H9 (cell line): ENCODE measurements around the gene RALGPS2. TPM values are rescaled to one million over a fixed set of nuclear protein-coding genes. Genes with fewer than 3 reads are reported as not detected.

Experiments used
- DNase-seq: peaks from one replicate; pipeline ENCODE4 v3.0.0-alpha.2; 2017
- H2AFZ ChIP-seq: one replicate; pipeline ENCODE4 v1.6.1; 2013; ENCODE audit warnings: mild to moderate bottlenecking, low read length, control low read depth, moderate library complexity
- H2AK5ac ChIP-seq: 2 replicates; pipeline ENCODE4 v1.6.1; 2013; ENCODE audit warnings: low read length, control low read depth, mixed read lengths; ENCODE audit not compliant: insufficient read length
- H2BK120ac ChIP-seq: one replicate; pipeline ENCODE4 v1.6.1; 2013; ENCODE audit warnings: low read depth, mild to moderate bottlenecking, low read length, control low read depth, inconsistent platforms; ENCODE audit not compliant: poor library complexity, severe bottlenecking
- H2BK12ac ChIP-seq: 2 replicates; pipeline ENCODE4 v1.6.1; 2013; ENCODE audit warnings: low read length, control low read depth, mixed read lengths, low read depth; ENCODE audit not compliant: insufficient read length
- H2BK15ac ChIP-seq: 2 replicates; pipeline ENCODE4 v1.6.1; 2013; ENCODE audit warnings: low read depth, low read length, control low read depth
- H2BK20ac ChIP-seq: one replicate; pipeline ENCODE4 v1.6.1; 2013; ENCODE audit warnings: low read depth, mild to moderate bottlenecking, low read length, control low read depth, inconsistent platforms; ENCODE audit not compliant: poor library complexity, severe bottlenecking
- H2BK5ac ChIP-seq: 2 replicates; pipeline ENCODE4 v1.6.1; 2013; ENCODE audit warnings: low read length, control low read depth, mixed read lengths; ENCODE audit not compliant: insufficient read length
- H3K14ac ChIP-seq: 2 replicates; pipeline ENCODE4 v1.6.1; 2013; ENCODE audit warnings: low read length, control low read depth; ENCODE audit not compliant: insufficient read depth
- H3K18ac ChIP-seq: 2 replicates; pipeline ENCODE4 v1.6.1; 2013; ENCODE audit warnings: low read depth, mild to moderate bottlenecking, mixed read lengths, low read length, control low read depth; ENCODE audit not compliant: insufficient read length
- H3K23ac ChIP-seq: 2 replicates; pipeline ENCODE4 v1.6.1; 2013; ENCODE audit warnings: low read length, control low read depth, mixed read lengths, low read depth; ENCODE audit not compliant: insufficient read length
- H3K23me2 ChIP-seq: 2 replicates; pipeline ENCODE4 v1.6.1; 2013; ENCODE audit warnings: low read depth, mild to moderate bottlenecking, mixed read lengths, low read length, control low read depth; ENCODE audit not compliant: insufficient read length, poor library complexity, severe bottlenecking
- H3K27ac ChIP-seq: 2 replicates; pipeline ENCODE4 v1.5.1; 2013; ENCODE audit warnings: low read length, control low read depth, mixed read lengths, low read depth; ENCODE audit not compliant: insufficient read length
- H3K27me3 ChIP-seq: 2 replicates; pipeline ENCODE4 v1.6.1; 2013; ENCODE audit warnings: low read length, control low read depth, inconsistent platforms; ENCODE audit not compliant: insufficient read depth
- H3K4ac ChIP-seq: 2 replicates; pipeline ENCODE4 v1.6.1; 2013; ENCODE audit warnings: low read depth, mild to moderate bottlenecking, control low read depth, inconsistent platforms, low read length, moderate library complexity
- H3K4me1 ChIP-seq: 2 replicates; pipeline ENCODE4 v1.6.1; 2013; ENCODE audit warnings: low read length, control low read depth, inconsistent platforms; ENCODE audit not compliant: insufficient read depth
- H3K4me2 ChIP-seq: 2 replicates; pipeline ENCODE4 v1.6.1; 2013; ENCODE audit warnings: low read length, control low read depth, mixed read lengths; ENCODE audit not compliant: insufficient read length, insufficient read depth
- H3K56ac ChIP-seq: 2 replicates; pipeline ENCODE4 v1.6.1; 2013; ENCODE audit warnings: low read depth, mild to moderate bottlenecking, mixed read lengths, low read length, control low read depth; ENCODE audit not compliant: insufficient read length
- H3K79me1 ChIP-seq: 2 replicates; pipeline ENCODE4 v1.6.1; 2013; ENCODE audit warnings: low read depth, mild to moderate bottlenecking, moderate library complexity, low read length, control low read depth, inconsistent platforms; ENCODE audit not compliant: insufficient read depth, poor library complexity, severe bottlenecking
- H3K79me2 ChIP-seq: 2 replicates; pipeline ENCODE4 v1.6.1; 2013; ENCODE audit warnings: low read length, control low read depth, inconsistent platforms; ENCODE audit not compliant: insufficient read depth
- H3K9ac ChIP-seq: 2 replicates; pipeline ENCODE4 v1.6.1; 2013; ENCODE audit warnings: low read length, control low read depth, mixed read lengths; ENCODE audit not compliant: insufficient read length; ENCODE audit errors: extremely low read depth
- H3K9me3 ChIP-seq: one replicate; pipeline ENCODE4 v1.6.1; 2013; ENCODE audit warnings: low read depth, low read length, inconsistent platforms; ENCODE audit not compliant: control insufficient read depth
- H3T11ph ChIP-seq: one replicate; pipeline ENCODE4 v1.6.1; 2013; ENCODE audit warnings: mild to moderate bottlenecking, low read length, control low read depth, inconsistent platforms
- H4K20me1 ChIP-seq: one replicate; pipeline ENCODE4 v1.6.1; 2013; ENCODE audit not compliant: control insufficient read depth, insufficient read length, insufficient read depth
- H4K5ac ChIP-seq: 2 replicates; pipeline ENCODE4 v1.6.1; 2013; ENCODE audit warnings: low read depth, mild to moderate bottlenecking, mixed read lengths, low read length, control low read depth; ENCODE audit not compliant: insufficient read length
- H4K8ac ChIP-seq: replicated peaks from 2 replicates; pipeline ENCODE4 v1.6.1; 2013; ENCODE audit warnings: low read length, control low read depth, mixed read lengths, low read depth; ENCODE audit not compliant: insufficient read length
- H4K91ac ChIP-seq: 2 replicates; pipeline ENCODE4 v1.6.1; 2013; ENCODE audit warnings: low read depth, mild to moderate bottlenecking, moderate library complexity, mixed read lengths, low read length, control low read depth; ENCODE audit not compliant: insufficient read length
- H3K27ac Mint-ChIP-seq, 3 experiments: 2 replicates in 2 of 3; 3 replicates in 1 of 3; pipeline ENCODE4 v1.8.0; 2020 to 2021; ENCODE audit warnings: mixed read lengths in 3 of 3, mild to moderate bottlenecking in 1 of 3, moderate library complexity in 1 of 3
- H3K27me3 Mint-ChIP-seq: 2 replicates; pipeline ENCODE4 v1.8.0; 2021; ENCODE audit warnings: low read depth, mild to moderate bottlenecking, moderate library complexity, mixed read lengths
- H3K36me3 Mint-ChIP-seq, 3 experiments: 2 replicates in 2 of 3; 3 replicates in 1 of 3; pipeline ENCODE4 v1.8.0; 2020 to 2021; ENCODE audit warnings: low read depth in 3 of 3, mixed read lengths in 3 of 3; ENCODE audit not compliant: insufficient read depth in 1 of 3
- H3K4me1 Mint-ChIP-seq, 2 experiments: 2 replicates each; pipeline ENCODE4 v1.8.0; 2020; ENCODE audit warnings: mixed read lengths in 2 of 2
- H3K4me3 Mint-ChIP-seq, 2 experiments: 2 replicates in 1 of 2; 3 replicates in 1 of 2; pipeline ENCODE4 v1.8.0; 2020 to 2021; ENCODE audit warnings: mild to moderate bottlenecking in 2 of 2, mixed read lengths in 2 of 2, moderate library complexity in 1 of 2
- H3K9me3 Mint-ChIP-seq, 2 experiments: 2 replicates in 1 of 2; 3 replicates in 1 of 2; pipeline ENCODE4 v1.8.0; 2020; ENCODE audit warnings: mild to moderate bottlenecking in 2 of 2, mixed read lengths in 2 of 2, moderate library complexity in 1 of 2
- CTCF ChIP-seq: fragments of 200-600 bp; sonication (generic); conservative IDR thresholded peaks from 3 replicates; pipeline ENCODE4 v1.8.0; 2021; ENCODE audit warnings: antibody characterized with exemption, mild to moderate bottlenecking
- WGBS: extraction: QIAGEN DNeasy Blood & Tissue Kit; methylation state at CpG from one replicate; pipeline ENCODE4 v1.1.7; 2013; ENCODE audit warnings: missing lambda C conversion rate, low lambda C conversion rate, mixed read lengths; ENCODE audit not compliant: insufficient read length; ENCODE audit errors: extremely low coverage; 5-methylcytosine and 5-hydroxymethylcytosine counted together
- total RNA-seq: library from RNA; stranded (reverse); gene quantifications from 2 replicates; pipeline ENCODE4 v1.2.1, GENCODE V29; 2021

The RALGPS2 gene
- total RNA-seq, 1 experiment from 2014 or later, result 32.6 TPM

- H3K23ac ChIP-seq, result no peak overlapping the region
- H2BK15ac ChIP-seq, result no peak overlapping the region
- no peak overlapping the region for H3K18ac ChIP-seq
- H2AFZ ChIP-seq, result no peak overlapping the region
- H3K14ac ChIP-seq, result no peak overlapping the region
- H3K23me2 ChIP-seq, result no peaks in the 10 kb centered on the region
- no peak overlapping the region for H3K9ac ChIP-seq
- no peak overlapping the region for H4K91ac ChIP-seq
- H3K56ac ChIP-seq, result no peak overlapping the region
- no peak overlapping the region for H2BK12ac ChIP-seq
- no peak overlapping the region for H2BK20ac ChIP-seq
- WGBS, result no CpG with 5 or more reads among the region's 10 CpGs
- Mint-ChIP-seq H3K9me3 (peaks cover 5 to 18% of the 10 kb centered on the region in 2 experiments), H3K4me3 (no peak overlapping the region; a peak in 1 of 5 replicates), H3K27me3 (peaks cover under 1% of the 10 kb centered on the region; the same call in 1 of the 2 replicates), H3K4me1 (0 out of 4 replicates have a peak, but pooled peaks cover 0 to 2% of the 10 kb centered on the region in 2 experiments), H3K27ac (no peak overlapping the region), H3K36me3 (peaks cover 0 to 4% (median 0%) of the 10 kb centered on the region in 3 experiments; a peak in 3 of 7 replicates)
- no peak overlapping the region for H2BK120ac ChIP-seq
- H2BK5ac ChIP-seq, result no peak overlapping the region
- no peak overlapping the region for H3K4ac ChIP-seq
- H3K79me1 ChIP-seq, result no peaks in the 10 kb centered on the region
- H3K27ac ChIP-seq, result no peak overlapping the region
- H4K20me1 ChIP-seq, result no peaks in the 10 kb centered on the region
- H3K79me2 ChIP-seq, result no peaks in the 10 kb centered on the region
- H3T11ph ChIP-seq, result no peak overlapping the region
- H3K27me3 ChIP-seq, result no peaks in the 10 kb centered on the region
- H3K4me1 ChIP-seq, result no peaks in the 10 kb centered on the region
- no peak overlapping the region for H4K8ac ChIP-seq
- H4K5ac ChIP-seq, result no peak overlapping the region
- no peak for DNase-seq
- no peak overlapping the region for H3K4me2 ChIP-seq
- TF ChIP-seq CTCF, result no peak
- no peak overlapping the region for H2AK5ac ChIP-seq
- no peaks in the 10 kb centered on the region for H3K9me3 ChIP-seq
Measured at GRCh38 chr1:178962853-178963711, 238.0 kb downstream of the RALGPS2 start.
